A549 treated with AZD2906 at 1 μM for 4 hours (cell line): ENCODE data around the gene ENTPD1. TPM values are rescaled to one million over a fixed set of nuclear protein-coding genes. Genes with fewer than 3 reads are reported as not detected.

ENCODE experiments used
- total RNA-seq: library from RNA; stranded (reverse); fragments of 200-300 nt; extraction: Qiagen RNA extraction; gene quantifications from 5 replicates; pipeline ENCODE4 v1.2.3, GENCODE V29; 2022

Gene ENTPD1, protein sequence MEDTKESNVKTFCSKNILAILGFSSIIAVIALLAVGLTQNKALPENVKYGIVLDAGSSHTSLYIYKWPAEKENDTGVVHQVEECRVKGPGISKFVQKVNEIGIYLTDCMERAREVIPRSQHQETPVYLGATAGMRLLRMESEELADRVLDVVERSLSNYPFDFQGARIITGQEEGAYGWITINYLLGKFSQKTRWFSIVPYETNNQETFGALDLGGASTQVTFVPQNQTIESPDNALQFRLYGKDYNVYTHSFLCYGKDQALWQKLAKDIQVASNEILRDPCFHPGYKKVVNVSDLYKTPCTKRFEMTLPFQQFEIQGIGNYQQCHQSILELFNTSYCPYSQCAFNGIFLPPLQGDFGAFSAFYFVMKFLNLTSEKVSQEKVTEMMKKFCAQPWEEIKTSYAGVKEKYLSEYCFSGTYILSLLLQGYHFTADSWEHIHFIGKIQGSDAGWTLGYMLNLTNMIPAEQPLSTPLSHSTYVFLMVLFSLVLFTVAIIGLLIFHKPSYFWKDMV
- 0.02 to 0.09 TPM (median 0.07 TPM) in 3 of 5 replicates, not detected in the others for total RNA-seq

DNA sequence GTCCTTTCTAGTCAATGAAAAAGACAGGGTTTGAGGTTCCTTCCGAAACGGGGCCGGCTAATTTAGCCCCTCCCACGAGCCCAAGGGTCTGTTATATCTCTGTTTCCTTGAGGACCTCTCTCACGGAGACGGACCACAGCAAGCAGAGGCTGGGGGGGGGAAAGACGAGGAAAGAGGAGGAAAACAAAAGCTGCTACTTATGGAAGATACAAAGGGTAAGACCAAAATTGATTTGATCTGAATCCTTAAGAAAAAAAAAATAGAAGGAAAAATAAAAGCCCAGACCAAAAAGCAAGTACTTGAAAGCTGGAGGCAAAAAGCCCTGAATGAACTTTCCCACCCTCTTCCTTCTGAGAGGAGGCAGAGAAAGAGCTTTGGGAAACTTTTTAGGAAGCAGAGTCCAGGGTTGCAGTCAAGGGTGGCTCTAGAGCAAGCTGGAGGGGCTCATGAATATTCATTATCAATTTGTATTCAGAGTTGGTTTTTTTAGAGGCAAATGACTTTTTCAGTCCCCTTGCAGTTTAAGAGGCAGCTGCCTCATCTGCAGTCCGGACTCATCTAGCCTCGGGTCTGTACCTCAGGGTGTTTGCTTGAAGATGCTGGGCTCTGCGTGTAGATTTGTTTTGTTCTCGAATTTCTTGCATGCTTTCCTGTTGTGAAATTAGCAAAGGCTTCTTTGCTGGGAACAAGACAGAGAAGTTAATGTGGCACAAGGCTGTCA lies at the start of gene ENTPD1:
TSS of gene ENTPD1 (plus strand) at position 123 of the 721 bp plus-strand sequence. CDS start at position 200, 77 bp downstream.

DNA sequence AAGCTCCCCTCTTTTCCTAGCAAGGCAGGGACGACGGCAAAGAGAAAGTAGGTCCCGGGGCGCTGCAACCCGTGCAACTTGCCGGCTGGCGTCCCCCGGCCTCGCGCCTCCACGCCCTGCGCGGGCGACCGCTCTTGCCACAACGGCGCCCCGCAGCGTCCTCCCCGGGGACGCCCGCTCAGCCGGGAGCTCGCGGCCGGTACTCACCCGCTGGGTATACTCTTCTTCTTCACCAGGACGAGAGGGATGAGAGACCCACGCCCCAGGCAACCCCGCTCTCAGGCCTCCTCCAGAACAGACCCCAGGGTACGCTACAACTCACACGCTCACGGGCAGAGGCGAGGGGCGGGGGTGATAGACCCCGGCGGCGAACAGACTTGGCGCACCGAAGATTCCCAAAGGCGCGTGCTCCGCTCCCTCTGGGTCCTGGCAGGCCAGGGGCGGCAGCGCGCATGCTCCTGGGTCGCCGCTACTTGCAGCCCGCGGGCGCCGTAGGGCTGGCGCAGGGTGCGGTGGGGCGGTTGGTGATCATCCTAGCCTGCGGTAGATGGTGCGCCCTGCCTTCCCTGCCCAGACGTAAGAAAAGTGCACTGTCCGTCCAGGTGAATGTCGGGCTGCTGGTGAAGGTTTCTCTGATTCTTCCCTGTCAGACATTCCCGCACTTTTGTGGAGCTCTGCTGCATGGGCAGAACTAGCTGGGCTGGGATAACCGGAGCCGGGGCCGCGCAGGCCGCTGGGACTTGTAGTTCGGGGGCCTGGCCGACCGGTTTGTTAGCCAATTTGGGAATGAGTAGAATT lies 151.7 kb downstream of the ENTPD1 start, which contains the start of gene CC2D2B:
TSS of gene CC2D2B (plus strand) at position 520 of the 798 bp plus-strand sequence. CDS start 3,349 bp downstream, outside the sequence.

Other genes starting within 250 kb of the ENTPD1 start
- gene SORBS1, start 194.8 kb upstream of the ENTPD1 start, total RNA-seq = 0.45 to 0.68 TPM (median 0.49 TPM) in 5 replicates
- gene ALDH18A1, start 99.5 kb upstream of the ENTPD1 start, total RNA-seq = 43.4 to 52.0 TPM (median 45.7 TPM) in 5 replicates
- 39.1 to 43.7 TPM (median 42.0 TPM) in 5 replicates for gene TCTN3, start 62.2 kb upstream of the ENTPD1 start, total RNA-seq
- gene CC2D2B, start 151.8 kb downstream of the ENTPD1 start, total RNA-seq = 0.08 to 0.44 TPM (median 0.34 TPM) in 4 of 5 replicates, not detected in the other